ENCODE data around the gene CHST15. TPM values are rescaled to one million over a fixed set of nuclear protein-coding genes. Genes with fewer than 3 reads are reported as not detected.

CHST15 gene
- total and polyA plus RNA-seq, 2 experiments from 2014 or later, result 0.06 to 0.11 TPM

- Histone ChIP-seq H3K9me2 (ENCODE audit: insufficient read depth) (no peaks in the 10 kb centered on the region), H4K20me1 (ENCODE audit: insufficient read depth) (no peaks in the 10 kb centered on the region), H3F3A (ENCODE audit: insufficient read depth) (peaks cover 2% of the 10 kb centered on the region; the same call in 1 of the 2 replicates), H3K4me2 (ENCODE audit: unreplicated experiment) (no peak overlapping the region), H3K27me3 (replicated peaks; ENCODE audit: insufficient read depth) (peaks cover 9% of the 10 kb centered on the region), H3K9me3 (ENCODE audit: low read depth) (no peaks in the 10 kb centered on the region), H2AFZ (no peak overlapping the region), H3K79me2 (ENCODE audit: insufficient read depth) (no peaks in the 10 kb centered on the region), H3K4me3 (no peak overlapping the region), H3K27ac (no peak overlapping the region), H3K9ac (no peak overlapping the region), H3K36me3 (ENCODE audit: low read depth) (no peaks in the 10 kb centered on the region), H3K4me1 (ENCODE audit: insufficient read depth) (peaks cover 8% of the 10 kb centered on the region; the same call in 1 of the 2 replicates)
- WGBS, 2 experiments (ENCODE audit: low coverage in 1 of 2, low lambda C conversion rate in 2 of 2, missing lambda C conversion rate in 2 of 2), result 78 to 84% methylated on average over 7 of the region's 7 CpGs
- in situ Hi-C loops (cut with MboI), result no loop called here
- DNase-seq, result no peak
- TF ChIP-seq EZH2 (IDR thresholded peaks at IDR 0.05; ENCODE audit: insufficient read depth, poor library complexity, severe bottlenecking) (no peak), EZH2phosphoT487 (IDR thresholded peaks at IDR 0.05; ENCODE audit: insufficient read depth, low read depth) (no peak)
Measured at GRCh38 chr10:124003070-124003419, 90.4 kb downstream of the CHST15 start.

GRCh38 chr10:124002391-124003069 is 90.9 kb downstream of the CHST15 start:
- Histone ChIP-seq H3K27ac (no peak overlapping the region), H3K79me2 (ENCODE audit: insufficient read depth) (no peaks in the 10 kb centered on the region), H3K9me3 (ENCODE audit: low read depth) (no peaks in the 10 kb centered on the region), H2AFZ (no peak overlapping the region), H3K9me2 (ENCODE audit: insufficient read depth) (no peaks in the 10 kb centered on the region), H4K20me1 (ENCODE audit: insufficient read depth) (no peaks in the 10 kb centered on the region), H3K36me3 (ENCODE audit: low read depth) (no peaks in the 10 kb centered on the region), H3K27me3 (replicated peaks; ENCODE audit: insufficient read depth) (peaks cover 4% of the 10 kb centered on the region), H3K4me2 (ENCODE audit: unreplicated experiment) (no peak overlapping the region), H3F3A (ENCODE audit: insufficient read depth) (peaks cover 7% of the 10 kb centered on the region; the same call in 1 of the 2 replicates), H3K4me3 (no peak overlapping the region), H3K9ac (no peak overlapping the region), H3K4me1 (ENCODE audit: insufficient read depth) (peaks cover 13% of the 10 kb centered on the region; the same call in 1 of the 2 replicates)
- WGBS, 2 experiments (ENCODE audit: low coverage in 1 of 2, low lambda C conversion rate in 2 of 2, missing lambda C conversion rate in 2 of 2), result 60 to 65% methylated on average over 6 of the region's 6 CpGs
- TF ChIP-seq EZH2 (IDR thresholded peaks at IDR 0.05; ENCODE audit: insufficient read depth, poor library complexity, severe bottlenecking), result no peak
- TF ChIP-seq EZH2phosphoT487 (IDR thresholded peaks at IDR 0.05; ENCODE audit: insufficient read depth, low read depth), result no peak
- DNase-seq, result no peak
- in situ Hi-C loops (cut with MboI), result no loop called here

DNA sequence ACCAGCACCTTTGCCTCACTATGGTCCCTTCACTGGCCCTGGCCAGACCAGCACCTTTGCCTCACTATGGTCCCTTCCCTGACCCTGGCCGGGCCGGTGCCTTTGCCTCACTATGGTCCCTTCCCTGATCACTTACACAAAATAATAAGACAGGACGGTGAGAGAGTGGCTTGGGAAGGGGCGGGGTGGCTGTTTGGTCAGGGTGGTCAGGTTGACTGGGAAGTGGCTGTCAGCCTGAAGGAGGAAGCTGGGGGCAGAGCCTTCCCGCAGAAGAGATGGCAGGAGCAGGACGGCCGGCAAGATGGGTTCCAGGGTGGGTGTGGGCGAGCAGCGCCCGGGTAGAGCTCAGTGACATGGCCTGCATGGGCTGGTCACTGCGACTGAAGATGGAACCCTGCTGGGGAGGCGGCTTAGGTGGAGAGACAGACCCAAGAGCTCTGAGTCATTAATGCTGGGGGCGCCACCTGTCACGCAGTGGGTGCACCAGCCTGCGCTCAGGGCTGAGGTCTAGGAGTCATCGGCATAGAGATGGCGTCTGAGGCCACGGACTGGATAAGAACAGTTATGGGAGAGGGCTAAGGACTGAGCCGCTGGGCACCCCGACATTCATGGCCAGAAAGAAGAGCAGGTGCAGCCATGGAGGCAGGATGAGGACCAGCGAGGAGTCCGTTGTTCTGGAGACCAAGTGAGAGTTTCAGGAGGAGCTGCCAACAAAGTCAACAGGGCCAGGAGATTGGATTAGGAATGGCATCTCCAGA is 91.8 kb downstream of the CHST15 start:
- H3K4me3 ChIP-seq, result no peak overlapping the region
- no peaks in the 10 kb centered on the region for H3K36me3 ChIP-seq (ENCODE audit: low read depth)
- no peak for DNase-seq
- H3K4me1 ChIP-seq (ENCODE audit: insufficient read depth), result peaks cover 21% of the 10 kb centered on the region
- H3K9me3 ChIP-seq (ENCODE audit: low read depth), result no peaks in the 10 kb centered on the region
- no peaks in the 10 kb centered on the region; the same call in 1 of the 2 replicates for H3K27me3 ChIP-seq (replicated peaks; ENCODE audit: insufficient read depth)
- in situ Hi-C loops (cut with MboI), result no loop called here
- H3K27ac ChIP-seq, result no peak overlapping the region
- H4K20me1 ChIP-seq (ENCODE audit: insufficient read depth), result no peaks in the 10 kb centered on the region
- TF ChIP-seq EZH2phosphoT487 (IDR thresholded peaks at IDR 0.05; ENCODE audit: insufficient read depth, low read depth) (no peak), EZH2 (IDR thresholded peaks at IDR 0.05; ENCODE audit: insufficient read depth, poor library complexity, severe bottlenecking) (no peak)
- H3F3A ChIP-seq (ENCODE audit: insufficient read depth), result peaks cover 13% of the 10 kb centered on the region
- no peaks in the 10 kb centered on the region for H3K9me2 ChIP-seq (ENCODE audit: insufficient read depth)
- 82 to 89% methylated on average over 22 of the region's 22 CpGs for WGBS, 2 experiments (ENCODE audit: low coverage in 1 of 2, low lambda C conversion rate in 2 of 2, missing lambda C conversion rate in 2 of 2)
- H2AFZ ChIP-seq, result no peak overlapping the region
- no peak overlapping the region for H3K4me2 ChIP-seq (ENCODE audit: unreplicated experiment)
- no peak overlapping the region for H3K9ac ChIP-seq
- H3K79me2 ChIP-seq (ENCODE audit: insufficient read depth), result no peaks in the 10 kb centered on the region

GRCh38 chr10:124000792-124001201 is 92.6 kb downstream of the CHST15 start:
- in situ Hi-C loops (cut with MboI), result no loop called here
- peaks cover 28% of the 10 kb centered on the region for H3K4me1 ChIP-seq (ENCODE audit: insufficient read depth)
- H3K9ac ChIP-seq, result no peak overlapping the region
- no peaks in the 10 kb centered on the region for H4K20me1 ChIP-seq (ENCODE audit: insufficient read depth)
- no peaks in the 10 kb centered on the region; the same call in 1 of the 2 replicates for H3K27me3 ChIP-seq (replicated peaks; ENCODE audit: insufficient read depth)
- TF ChIP-seq EZH2phosphoT487 (IDR thresholded peaks at IDR 0.05; ENCODE audit: insufficient read depth, low read depth) (no peak), EZH2 (IDR thresholded peaks at IDR 0.05; ENCODE audit: insufficient read depth, poor library complexity, severe bottlenecking) (no peak)
- H3K36me3 ChIP-seq (ENCODE audit: low read depth), result no peaks in the 10 kb centered on the region
- peaks cover 21% of the 10 kb centered on the region for H3F3A ChIP-seq (ENCODE audit: insufficient read depth)
- no peak overlapping the region for H3K4me3 ChIP-seq
- no peaks in the 10 kb centered on the region for H3K79me2 ChIP-seq (ENCODE audit: insufficient read depth)
- WGBS, 2 experiments (ENCODE audit: low coverage in 1 of 2, low lambda C conversion rate in 2 of 2, missing lambda C conversion rate in 2 of 2), result 56 to 58% methylated on average over 8 of the region's 8 CpGs
- H3K27ac ChIP-seq, result no peak overlapping the region
- H2AFZ ChIP-seq, result no peak overlapping the region
- no peaks in the 10 kb centered on the region for H3K9me2 ChIP-seq (ENCODE audit: insufficient read depth)
- H3K4me2 ChIP-seq (ENCODE audit: unreplicated experiment), result no peak overlapping the region
- DNase-seq, result peak; percentile 76
- H3K9me3 ChIP-seq (ENCODE audit: low read depth), result no peaks in the 10 kb centered on the region
